Activated CD4-positive, alpha-beta T cell treated with anti-CD3 and anti-CD28 coated beads for 36 hours (primary cell): ENCODE results near the gene MMD. TPM values are rescaled to one million over a fixed set of nuclear protein-coding genes. Genes with fewer than 3 reads are reported as not detected.
A peak's percentile ranks its signal among the peaks of the same experiment; 100 is the strongest.

Source experiments
- ATAC-seq: fragments of 200-7000 bp; cut with Tn5 transposase; one replicate; pipeline ENCODE4 v1.10.0; 2021; ENCODE audit warnings: mild to moderate bottlenecking, moderate library complexity
- CTCF ChIA-PET: fragments of 350-600 bp; sonication (Branson Sonifier 250); formaldehyde crosslinking; loops from one replicate; lab custom pipeline; 2021; ENCODE audit warnings: antibody characterized with exemption; lab: Charles Lee
- POLR2A ChIA-PET: fragments of 350-600 bp; sonication (Branson Sonifier 250); formaldehyde crosslinking; loops from one replicate; lab custom pipeline; 2021; ENCODE audit warnings: antibody characterized with exemption, inconsistent platforms; lab: Charles Lee
- DNase-seq: peaks from one replicate; pipeline ENCODE4 v3.0.0-alpha.2; 2020
- H3K27ac Mint-ChIP-seq: one replicate; pipeline ENCODE4 v1.8.0; 2021; ENCODE audit warnings: mixed read lengths
- H3K27me3 Mint-ChIP-seq: one replicate; pipeline ENCODE4 v1.8.0; 2021; ENCODE audit warnings: mixed read lengths
- H3K36me3 Mint-ChIP-seq: one replicate; pipeline ENCODE4 v1.8.0; 2021; ENCODE audit warnings: low read depth, mixed read lengths
- H3K4me1 Mint-ChIP-seq: one replicate; pipeline ENCODE4 v1.8.0; 2021; ENCODE audit warnings: mixed read lengths
- H3K4me3 Mint-ChIP-seq: one replicate; pipeline ENCODE4 v1.8.0; 2021; ENCODE audit warnings: mild to moderate bottlenecking, moderate library complexity, mixed read lengths
- H3K9me3 Mint-ChIP-seq: one replicate; pipeline ENCODE4 v1.8.0; 2021; ENCODE audit warnings: low read depth, mixed read lengths
- intact Hi-C, 2 experiments: fragments of 100-400 bp; cut with DNase I in 1 of 2; cut with micrococcal nuclease in 1 of 2; formaldehyde crosslinking; loops; one replicate each; pipeline versions ENCODE4 v1.14.2 to v1.15.1; 2022 to 2024; cut with DNase I, micrococcal nuclease
- total RNA-seq, 2 experiments: library from RNA; stranded (reverse); gene quantifications; one replicate each; pipeline ENCODE4 v1.2.3, GENCODE V29; 2021

Gene MMD
- total RNA-seq, 2 experiments from 2014 or later = 17.4 to 19.6 TPM

GRCh38 chr17:55420067-55420775 lies 1.4 kb downstream of the MMD start:
- peak; percentile 55 for DNase-seq
- H3K36me3 Mint-ChIP-seq = peaks cover 8% of the 10 kb centered on the region
- intact Hi-C loops = loop anchor here (2.0 to 10.0 kb wide), 9 partner anchors 37 to 1412 kb away; partner anchors contain the start of genes C17orf67 (in 1 of the 2), COX11 (in 1 of the 2), DGKE (in 1 of the 2) and NOG (in 1 of the 2)
- peak; percentile 31 for ATAC-seq
- POLR2A ChIA-PET = interaction anchor here (1.5 kb wide), 1 partner anchor 157 kb away, joined by 3 read pairs; no protein-coding TSS in a partner anchor
- peaks cover 3% of the 10 kb centered on the region for H3K9me3 Mint-ChIP-seq
- peaks cover 44% of the 10 kb centered on the region for H3K4me1 Mint-ChIP-seq
- CTCF ChIA-PET = interaction anchor here (0.8 to 2.3 kb wide), 2 partner anchors 14 to 469 kb away, joined by 5 read pairs; no protein-coding TSS in a partner anchor
- H3K4me3 Mint-ChIP-seq = peak overlapping the region; percentile 86
- H3K27me3 Mint-ChIP-seq = peaks cover 18% of the 10 kb centered on the region
- H3K27ac Mint-ChIP-seq = peak overlapping the region; percentile 89

- H3K27me3 Mint-ChIP-seq = peaks cover 4% of the 10 kb centered on the region
- peaks cover 3% of the 10 kb centered on the region for H3K9me3 Mint-ChIP-seq
- intact Hi-C loops = loop anchor here in 1 of 2 experiments (5.0 to 10.0 kb wide), 2 partner anchors 94 to 154 kb away; partner anchors contain the start of genes HLF and SMIM36
- peaks cover 44% of the 10 kb centered on the region for H3K4me1 Mint-ChIP-seq
- ATAC-seq = no peak
- no peak overlapping the region for H3K4me3 Mint-ChIP-seq
- peaks cover 12% of the 10 kb centered on the region for H3K36me3 Mint-ChIP-seq
- ChIA-PET CTCF (interaction anchor here (1.2 kb wide), 1 partner anchor 11 kb away, joined by 4 read pairs; no protein-coding TSS in a partner anchor), POLR2A (no interaction called here)
- DNase-seq = no peak
- H3K27ac Mint-ChIP-seq = peak overlapping the region; percentile 89
Measured at GRCh38 chr17:55418369-55419268, 3.0 kb downstream of the MMD start.

GRCh38 chr17:55417411-55418268 lies 4.0 kb downstream of the MMD start:
- Mint-ChIP-seq H3K36me3 (peaks cover 16% of the 10 kb centered on the region), H3K4me3 (no peak overlapping the region), H3K9me3 (peaks cover 3% of the 10 kb centered on the region), H3K4me1 (peaks cover 42% of the 10 kb centered on the region), H3K27ac (peak overlapping the region; percentile 52), H3K27me3 (no peaks in the 10 kb centered on the region)
- POLR2A ChIA-PET = no interaction called here
- ATAC-seq (no peak), DNase-seq (no peak)
- CTCF ChIA-PET = interaction anchor here (0.6 to 1.2 kb wide), 2 partner anchors 10 to 73 kb away, joined by 3 to 4 read pairs; no protein-coding TSS in a partner anchor
- intact Hi-C loops = loop anchor here in 1 of 2 experiments (5.0 to 10.0 kb wide), 2 partner anchors 95 to 153 kb away; partner anchors contain the start of genes HLF and SMIM36

GRCh38 chr17:55416470-55417052 lies 5.1 kb downstream of the MMD start:
- peak; percentile 24 for ATAC-seq
- no peak overlapping the region for H3K4me3 Mint-ChIP-seq
- H3K36me3 Mint-ChIP-seq = peaks cover 16% of the 10 kb centered on the region
- H3K9me3 Mint-ChIP-seq = peaks cover 3% of the 10 kb centered on the region
- H3K27me3 Mint-ChIP-seq = no peaks in the 10 kb centered on the region
- H3K4me1 Mint-ChIP-seq = peaks cover 39% of the 10 kb centered on the region
- CTCF ChIA-PET = interaction anchor here (0.7 to 1.2 kb wide), 2 partner anchors 50 to 65 kb away, joined by 3 to 4 read pairs; no protein-coding TSS in a partner anchor
- intact Hi-C loops = loop anchor here in 1 of 2 experiments (5.0 to 10.0 kb wide), 2 partner anchors 96 to 152 kb away; partner anchors contain the start of genes HLF and SMIM36
- no peak overlapping the region for H3K27ac Mint-ChIP-seq
- DNase-seq = no peak
- POLR2A ChIA-PET = no interaction called here

- no peak for DNase-seq
- ChIA-PET POLR2A (no interaction called here), CTCF (interaction anchor here (0.7 to 1.2 kb wide), 3 partner anchors 11 to 65 kb away, joined by 3 to 4 read pairs (median 3); no protein-coding TSS in a partner anchor)
- ATAC-seq = no peak
- Mint-ChIP-seq H3K27me3 (no peaks in the 10 kb centered on the region), H3K36me3 (peaks cover 20% of the 10 kb centered on the region), H3K9me3 (peaks cover 3% of the 10 kb centered on the region), H3K4me1 (peaks cover 39% of the 10 kb centered on the region), H3K4me3 (no peak overlapping the region), H3K27ac (no peak overlapping the region)
- intact Hi-C loops = loop anchor here in 1 of 2 experiments (5.0 to 10.0 kb wide), 2 partner anchors 96 to 151 kb away; partner anchors contain the start of genes HLF and SMIM36
Measured at GRCh38 chr17:55416000-55416399, 5.6 kb downstream of the MMD start.

GRCh38 chr17:55414983-55415382 lies 6.7 kb downstream of the MMD start:
- CTCF ChIA-PET = no interaction called here
- Mint-ChIP-seq H3K4me1 (peaks cover 34% of the 10 kb centered on the region), H3K36me3 (peaks cover 27% of the 10 kb centered on the region), H3K9me3 (peaks cover 3% of the 10 kb centered on the region), H3K27ac (no peak overlapping the region), H3K4me3 (no peak overlapping the region), H3K27me3 (no peaks in the 10 kb centered on the region)
- intact Hi-C loops = loop anchor here in 1 of 2 experiments (5.0 to 10.0 kb wide), 2 partner anchors 97 to 150 kb away; partner anchors contain the start of genes HLF and SMIM36
- ATAC-seq = no peak
- POLR2A ChIA-PET = no interaction called here
- no peak for DNase-seq

- Mint-ChIP-seq H3K36me3 (peaks cover 34% of the 10 kb centered on the region), H3K9me3 (peaks cover 3% of the 10 kb centered on the region), H3K4me1 (peaks cover 23% of the 10 kb centered on the region), H3K27me3 (no peaks in the 10 kb centered on the region), H3K4me3 (no peak overlapping the region), H3K27ac (no peak overlapping the region)
- POLR2A ChIA-PET = no interaction called here
- ATAC-seq (no peak), DNase-seq (no peak)
- intact Hi-C loops = loop anchor here in 1 of 2 experiments (10.0 kb wide), 1 partner anchor 149 kb away; the partner anchor contains the start of gene HLF
- CTCF ChIA-PET = no interaction called here
Measured at GRCh38 chr17:55413825-55414489, 7.7 kb downstream of the MMD start.

- Mint-ChIP-seq H3K27me3 (no peaks in the 10 kb centered on the region), H3K27ac (no peak overlapping the region), H3K9me3 (no peaks in the 10 kb centered on the region), H3K4me3 (no peak overlapping the region), H3K4me1 (peaks cover 2% of the 10 kb centered on the region), H3K36me3 (peaks cover 39% of the 10 kb centered on the region)
- ATAC-seq (no peak), DNase-seq (no peak)
- ChIA-PET CTCF (interaction anchor here (0.6 to 1.3 kb wide), 2 partner anchors 55 to 115 kb away, joined by 3 to 5 read pairs; no protein-coding TSS in a partner anchor), POLR2A (no interaction called here)
- intact Hi-C loops = loop anchor here in 1 of 2 experiments (10.0 kb wide), 1 partner anchor 147 kb away; the partner anchor contains the start of gene HLF
Measured at GRCh38 chr17:55411463-55411855, 10.2 kb downstream of the MMD start.

- DNase-seq = no peak
- no peak for ATAC-seq
- H3K36me3 Mint-ChIP-seq = peaks cover 39% of the 10 kb centered on the region
- POLR2A ChIA-PET = no interaction called here
- H3K4me1 Mint-ChIP-seq = no peaks in the 10 kb centered on the region
- CTCF ChIA-PET = interaction anchor here (1.3 kb wide), 1 partner anchor 54 kb away, joined by 5 read pairs; no protein-coding TSS in a partner anchor
- no peaks in the 10 kb centered on the region for H3K27me3 Mint-ChIP-seq
- intact Hi-C loops = loop anchor here in 1 of 2 experiments (10.0 kb wide), 1 partner anchor 146 kb away; the partner anchor contains the start of gene HLF
- no peaks in the 10 kb centered on the region for H3K9me3 Mint-ChIP-seq
- H3K27ac Mint-ChIP-seq = no peak overlapping the region
- no peak overlapping the region for H3K4me3 Mint-ChIP-seq
Measured at GRCh38 chr17:55410722-55411462, 10.7 kb downstream of the MMD start.
